HK-2 (cell line): ENCODE data around the gene RXRB.

ENCODE experiments used
- DNase-seq: peaks from one replicate; pipeline ENCODE4 v3.0.0-alpha.2; 2018; ENCODE audit not compliant: unreplicated experiment

The RXRB gene

GRCh38 chr6:33211666-33212422, 11.4 kb upstream of the RXRB start:
- no peak for DNase-seq

GRCh38 chr6:33211136-33211535, 10.7 kb upstream of the RXRB start:
- DNase-seq = no peak

GRCh38 chr6:33209856-33210255, 9.4 kb upstream of the RXRB start:
- DNase-seq = no peak

- DNase-seq = peak; percentile 80
Measured at GRCh38 chr6:33208091-33208967, 7.9 kb upstream of the RXRB start, which contains the start of gene RING1. Gene RING1, plus strand, starts transcription at chr6:33208500. Its CDS starts 323 bp downstream, at chr6:33208823.

GRCh38 chr6:33207552-33208090, 7.2 kb upstream of the RXRB start:
- DNase-seq = peak; percentile 67

GRCh38 chr6:33206864-33207551, 6.5 kb upstream of the RXRB start:
- DNase-seq = no peak

GRCh38 chr6:33206027-33206863, 5.8 kb upstream of the RXRB start:
- DNase-seq = no peak

GRCh38 chr6:33205191-33206026, 4.9 kb upstream of the RXRB start:
- DNase-seq = peak; percentile 92

- peak; percentile 94 for DNase-seq
Measured at GRCh38 chr6:33204415-33205190, 4.1 kb upstream of the RXRB start, which contains the start of gene HSD17B8. Gene HSD17B8, plus strand, starts transcription at chr6:33204655. Its CDS starts 14 bp downstream, at chr6:33204669.

- DNase-seq = no peak
Measured at GRCh38 chr6:33204165-33204414, 3.6 kb upstream of the RXRB start.

GRCh38 chr6:33203443-33204164, 3.1 kb upstream of the RXRB start:
- DNase-seq = no peak

GRCh38 chr6:33202799-33203198, 2.3 kb upstream of the RXRB start:
- DNase-seq = no peak

GRCh38 chr6:33201935-33202334, 1.5 kb upstream of the RXRB start:
- DNase-seq = no peak

GRCh38 chr6:33201147-33201545, 681 bp upstream of the RXRB start:
- DNase-seq = no peak

- peak; percentile 64 for DNase-seq
Measured at GRCh38 chr6:33199687-33200218, 712 bp downstream of the RXRB start.

- DNase-seq = no peak
Measured at GRCh38 chr6:33198853-33199436, 1.5 kb downstream of the RXRB start.

GRCh38 chr6:33198159-33198852, 2.2 kb downstream of the RXRB start:
- no peak for DNase-seq
